Measurements from ENCODE around the gene ARL14EP.

DNA sequence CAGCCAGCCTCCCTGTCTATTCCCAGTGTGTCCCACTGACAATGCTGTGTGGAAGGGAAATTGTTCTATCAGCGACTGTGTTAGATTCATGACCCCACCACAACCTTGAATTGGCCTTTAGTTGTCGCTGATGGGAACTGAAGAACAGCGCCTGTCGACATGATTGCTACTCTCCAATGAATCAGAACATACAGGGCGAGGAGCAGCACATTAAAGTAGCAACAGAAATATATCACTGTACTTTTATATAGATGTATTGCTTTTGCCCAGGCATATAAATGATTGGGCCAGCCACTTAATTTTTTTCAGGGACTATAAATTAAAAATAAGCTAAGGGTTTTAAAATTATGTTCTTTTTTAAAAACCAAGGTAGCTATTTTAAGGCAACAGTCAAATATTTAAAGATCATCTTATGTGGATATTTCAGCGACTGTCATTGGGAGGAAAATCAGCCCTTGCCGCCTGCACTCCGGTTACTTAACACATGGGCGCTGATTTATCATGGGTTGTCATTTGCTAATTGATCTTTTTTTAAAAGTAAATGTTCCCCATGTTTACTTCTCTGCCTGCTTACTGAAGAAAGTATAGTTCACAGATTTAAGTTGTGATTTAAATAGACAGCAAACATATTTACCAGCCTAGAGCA, 42.1 kb downstream of the ARL14EP start:
- TF ChIP-seq CTCF (IDR thresholded peaks at IDR 0.05) (no peak), POLR2A (IDR thresholded peaks at IDR 0.05) (no peak), EP300 (IDR thresholded peaks at IDR 0.05) (no peak)

All from ovary (tissue), 3 donors.